GM23248 (cell line): Measurements from ENCODE around the gene MAP7D2. TPM values are rescaled to one million over a fixed set of nuclear protein-coding genes. Genes with fewer than 3 reads are reported as not detected.

Source experiments
- DNase-seq: peaks from one replicate; pipeline ENCODE4 v3.0.0-alpha.2; 2015
- H2AFZ ChIP-seq: fragments of 200-600 bp; sonication (generic); 2 replicates; pipeline ENCODE4 v1.6.1; 2016; ENCODE audit warnings: antibody characterized with exemption
- H3F3A ChIP-seq: fragments of 200-600 bp; sonication (generic); 2 replicates; pipeline ENCODE4 v1.6.1; 2016; ENCODE audit warnings: mild to moderate bottlenecking, antibody characterized with exemption, mixed run types; ENCODE audit not compliant: insufficient read depth
- H3K27ac ChIP-seq: fragments of 200-600 bp; sonication (generic); 2 replicates; pipeline ENCODE4 v1.5.1; 2016; ENCODE audit warnings: mild to moderate bottlenecking
- H3K27me3 ChIP-seq: fragments of 200-600 bp; sonication (generic); replicated peaks from 2 replicates; pipeline ENCODE4 v1.6.1; 2016; ENCODE audit warnings: mild to moderate bottlenecking; ENCODE audit not compliant: insufficient read depth
- H3K36me3 ChIP-seq: fragments of 200-600 bp; sonication (generic); 2 replicates; pipeline ENCODE4 v1.6.1; 2016; ENCODE audit warnings: low read depth, mild to moderate bottlenecking
- H3K4me1 ChIP-seq: fragments of 200-600 bp; sonication (generic); 2 replicates; pipeline ENCODE4 v1.6.1; 2016; ENCODE audit warnings: mild to moderate bottlenecking; ENCODE audit not compliant: insufficient read depth
- H3K4me2 ChIP-seq: fragments of 200-600 bp; sonication (generic); one replicate; pipeline ENCODE4 v1.6.1; 2016; ENCODE audit warnings: mild to moderate bottlenecking; ENCODE audit not compliant: unreplicated experiment
- H3K4me3 ChIP-seq: fragments of 200-600 bp; sonication (generic); 2 replicates; pipeline ENCODE4 v1.5.1; 2016; ENCODE audit warnings: mild to moderate bottlenecking
- H3K79me2 ChIP-seq: fragments of 200-600 bp; sonication (generic); 2 replicates; pipeline ENCODE4 v1.6.1; 2016; ENCODE audit warnings: mild to moderate bottlenecking; ENCODE audit not compliant: insufficient read depth
- H3K9ac ChIP-seq: fragments of 200-600 bp; sonication (generic); 2 replicates; pipeline ENCODE4 v1.6.1; 2016; ENCODE audit warnings: mild to moderate bottlenecking
- H3K9me2 ChIP-seq: fragments of 200-600 bp; sonication (generic); 2 replicates; pipeline ENCODE4 v1.6.1; 2016; ENCODE audit warnings: mixed run types, mild to moderate bottlenecking, moderate library complexity; ENCODE audit not compliant: insufficient read depth
- H3K9me3 ChIP-seq: fragments of 200-600 bp; sonication (generic); one replicate; pipeline ENCODE4 v1.6.1; 2017; ENCODE audit warnings: low read depth
- H4K20me1 ChIP-seq: fragments of 200-600 bp; sonication (generic); 2 replicates; pipeline ENCODE4 v1.6.0; 2016; ENCODE audit not compliant: insufficient read depth
- EZH2 ChIP-seq: fragments of 200-600 bp; sonication (generic); IDR thresholded peaks from 2 replicates; pipeline ENCODE4 v1.6.1; 2018; ENCODE audit warnings: antibody characterized with exemption, mild to moderate bottlenecking; ENCODE audit not compliant: insufficient read depth, poor library complexity, severe bottlenecking
- EZH2phosphoT487 ChIP-seq: fragments of 200-600 bp; sonication (generic); IDR thresholded peaks from 2 replicates; pipeline ENCODE4 v1.6.1; 2018; ENCODE audit warnings: antibody characterized with exemption, moderate library complexity, mild to moderate bottlenecking, low read depth; ENCODE audit not compliant: insufficient read depth
- WGBS, 2 experiments: methylation state at CpG; one replicate each; pipeline ENCODE4 v1.1.6; 2015 to 2017; ENCODE audit warnings: low lambda C conversion rate in 2 of 2, low coverage in 1 of 2; ENCODE audit errors: missing lambda C conversion rate in 2 of 2; 5-methylcytosine and 5-hydroxymethylcytosine counted together
- in situ Hi-C: fragments of 300-500 bp; cut with MboI; formaldehyde crosslinking; loops from 2 replicates; pipeline ENCODE4 v1.15.0; 2020
- polyA plus RNA-seq: library from polyadenylated mRNA; unstranded; fragments of >200 nt; fragmentation: Nextera tagmentation; extraction: Ambion mirVana; gene quantifications from 2 replicates; pipeline ENCODE4 v1.2.1, GENCODE V29; 2016
- total RNA-seq: library from RNA; depleted of rRNA; stranded (reverse); fragments of >200 nt; shearing (Covaris generic); gene quantifications from 2 replicates; pipeline ENCODE4 v1.2.3, GENCODE V29; 2014

The MAP7D2 gene
- total and polyA plus RNA-seq, 2 experiments from 2014 or later = 0.11 to 0.32 TPM

DNA sequence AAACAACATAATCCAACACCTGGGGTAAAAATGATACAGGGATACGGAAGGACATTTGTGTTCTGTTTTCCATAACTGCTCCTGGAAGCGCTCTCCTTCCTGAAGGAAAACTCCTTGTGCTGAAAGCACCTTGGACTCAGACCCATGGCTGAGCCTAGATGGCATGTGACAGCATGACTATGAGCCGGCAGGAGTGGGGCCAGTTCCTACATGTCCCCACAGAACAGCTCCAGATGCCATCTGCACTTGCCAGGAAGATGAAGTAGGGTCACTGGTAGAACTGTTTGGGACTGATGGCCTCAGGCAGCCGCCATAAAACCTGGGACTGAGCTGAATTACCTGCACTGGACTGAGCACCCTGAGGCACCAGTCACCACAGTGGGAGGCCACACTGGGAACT is 69.8 kb downstream of the MAP7D2 start:
- TF ChIP-seq EZH2phosphoT487 = no peak
- no peak for TF ChIP-seq EZH2
- H3K9me2 ChIP-seq = no peaks in the 10 kb centered on the region
- DNase-seq = no peak
- H3K36me3 ChIP-seq = no peaks in the 10 kb centered on the region
- in situ Hi-C loops = no loop called here
- no peaks in the 10 kb centered on the region for H3K79me2 ChIP-seq
- no peaks in the 10 kb centered on the region for H3K4me1 ChIP-seq
- 33 to 53% methylated on average over 3 to 4 of the region's 4 CpGs for WGBS, 2 experiments
- H3K9ac ChIP-seq = no peak overlapping the region
- H3K9me3 ChIP-seq = no peaks in the 10 kb centered on the region
- H3F3A ChIP-seq = no peaks in the 10 kb centered on the region
- H3K27ac ChIP-seq = no peak overlapping the region
- no peak overlapping the region for H3K4me2 ChIP-seq
- H3K27me3 ChIP-seq = no peaks in the 10 kb centered on the region
- no peak overlapping the region for H2AFZ ChIP-seq
- no peak overlapping the region for H3K4me3 ChIP-seq
- H4K20me1 ChIP-seq = no peaks in the 10 kb centered on the region

DNA sequence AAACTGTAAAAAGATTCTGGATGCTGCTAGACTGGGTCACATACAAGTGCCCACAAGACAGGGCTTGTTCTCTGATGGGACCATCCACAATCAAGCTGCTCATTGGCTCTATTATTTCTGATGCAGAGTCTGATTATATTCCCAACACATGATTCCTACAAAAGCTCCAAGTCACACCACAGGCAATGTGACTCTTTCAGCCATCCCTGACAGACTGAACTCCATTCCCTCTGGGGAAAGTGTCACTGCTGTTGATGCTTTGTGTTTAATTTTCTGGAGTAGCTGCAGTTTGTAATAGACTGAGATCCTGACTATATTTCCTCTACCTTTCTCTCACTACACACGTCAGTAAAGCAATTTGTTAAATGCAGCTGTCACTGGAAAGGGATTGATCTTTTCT is 70.5 kb downstream of the MAP7D2 start:
- no peak overlapping the region for H3K9ac ChIP-seq
- no peak for DNase-seq
- H3K79me2 ChIP-seq = no peaks in the 10 kb centered on the region
- in situ Hi-C loops = no loop called here
- H3K9me2 ChIP-seq = no peaks in the 10 kb centered on the region
- H3K4me3 ChIP-seq = no peak overlapping the region
- no peaks in the 10 kb centered on the region for H3K4me1 ChIP-seq
- H3F3A ChIP-seq = no peaks in the 10 kb centered on the region
- WGBS, 2 experiments = 25 to 56% methylated on average over 1 of the region's 1 CpG
- H2AFZ ChIP-seq = no peak overlapping the region
- H3K9me3 ChIP-seq = no peaks in the 10 kb centered on the region
- no peak overlapping the region for H3K27ac ChIP-seq
- H3K27me3 ChIP-seq = no peaks in the 10 kb centered on the region
- H3K36me3 ChIP-seq = no peaks in the 10 kb centered on the region
- no peak for TF ChIP-seq EZH2
- TF ChIP-seq EZH2phosphoT487 = no peak
- H4K20me1 ChIP-seq = no peaks in the 10 kb centered on the region
- no peak overlapping the region for H3K4me2 ChIP-seq

- no peaks in the 10 kb centered on the region for H3K4me1 ChIP-seq
- in situ Hi-C loops = no loop called here
- H3K9me2 ChIP-seq = no peaks in the 10 kb centered on the region
- H3K4me3 ChIP-seq = no peak overlapping the region
- no peaks in the 10 kb centered on the region for H3K36me3 ChIP-seq
- DNase-seq = peak; percentile 71
- H3K9ac ChIP-seq = no peak overlapping the region
- H3K27me3 ChIP-seq = no peaks in the 10 kb centered on the region
- TF ChIP-seq EZH2phosphoT487 = no peak
- no peak for TF ChIP-seq EZH2
- H4K20me1 ChIP-seq = no peaks in the 10 kb centered on the region
- no peaks in the 10 kb centered on the region for H3F3A ChIP-seq
- no peak overlapping the region for H3K4me2 ChIP-seq
- no peaks in the 10 kb centered on the region for H3K79me2 ChIP-seq
- no peak overlapping the region for H2AFZ ChIP-seq
- H3K27ac ChIP-seq = no peak overlapping the region
- H3K9me3 ChIP-seq = no peaks in the 10 kb centered on the region
- 31 to 60% methylated on average over 4 to 7 of the region's 7 CpGs for WGBS, 2 experiments
Observed at GRCh38 chrX:20042221-20042620, 74.5 kb downstream of the MAP7D2 start.

DNA sequence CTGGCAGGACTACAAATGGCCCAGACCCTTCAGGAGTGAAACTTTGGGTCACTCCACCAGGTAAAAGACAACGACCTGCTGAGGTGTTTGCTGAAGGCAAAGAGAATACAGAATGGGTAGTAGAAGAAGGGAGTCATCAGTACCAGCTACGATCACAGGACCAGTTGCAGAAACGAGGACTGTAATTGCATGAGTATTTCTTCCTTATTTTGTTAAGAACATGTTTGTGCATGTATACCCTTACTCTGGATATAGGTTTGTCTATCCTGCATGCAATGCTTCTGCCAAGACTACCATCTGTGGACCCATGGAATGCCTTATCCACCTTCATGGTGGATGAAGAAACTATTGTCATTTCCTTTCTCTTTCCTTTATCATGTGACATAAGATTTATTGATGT is 77.7 kb downstream of the MAP7D2 start:
- no peaks in the 10 kb centered on the region for H3K9me3 ChIP-seq
- H3K27ac ChIP-seq = no peak overlapping the region
- 64 to 69% methylated on average over 3 of the region's 3 CpGs for WGBS, 2 experiments
- in situ Hi-C loops = no loop called here
- no peaks in the 10 kb centered on the region for H3K27me3 ChIP-seq
- no peaks in the 10 kb centered on the region for H4K20me1 ChIP-seq
- no peak overlapping the region for H2AFZ ChIP-seq
- H3K36me3 ChIP-seq = no peaks in the 10 kb centered on the region
- TF ChIP-seq EZH2phosphoT487 (no peak), EZH2 (no peak)
- H3K4me3 ChIP-seq = no peak overlapping the region
- no peak for DNase-seq
- no peaks in the 10 kb centered on the region for H3K9me2 ChIP-seq
- no peak overlapping the region for H3K9ac ChIP-seq
- no peaks in the 10 kb centered on the region for H3F3A ChIP-seq
- no peaks in the 10 kb centered on the region for H3K79me2 ChIP-seq
- no peak overlapping the region for H3K4me2 ChIP-seq
- H3K4me1 ChIP-seq = no peaks in the 10 kb centered on the region

DNA sequence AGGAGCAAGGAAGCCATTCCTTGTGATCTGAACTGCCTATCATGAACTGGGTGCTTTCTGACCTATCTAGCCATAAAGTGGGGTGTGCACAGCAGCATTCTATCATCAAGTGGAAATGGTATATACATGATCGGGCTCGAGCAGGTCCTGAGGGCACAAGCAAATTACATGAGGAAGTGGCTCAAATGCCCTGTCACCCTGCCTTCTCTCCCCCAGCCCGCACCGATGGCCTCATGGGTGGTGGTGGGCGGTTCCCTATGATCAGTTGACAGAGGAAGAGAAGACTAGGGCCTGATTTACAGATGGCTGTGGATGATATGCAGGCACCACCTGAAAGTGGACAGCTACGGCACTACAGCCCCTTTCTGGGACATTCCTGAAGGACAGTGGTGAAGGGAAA is 79.5 kb downstream of the MAP7D2 start:
- H3F3A ChIP-seq = no peaks in the 10 kb centered on the region
- in situ Hi-C loops = no loop called here
- H2AFZ ChIP-seq = no peak overlapping the region
- no peaks in the 10 kb centered on the region for H3K36me3 ChIP-seq
- no peaks in the 10 kb centered on the region for H3K9me2 ChIP-seq
- DNase-seq = no peak
- no peaks in the 10 kb centered on the region for H4K20me1 ChIP-seq
- no peak overlapping the region for H3K4me3 ChIP-seq
- H3K79me2 ChIP-seq = no peaks in the 10 kb centered on the region
- H3K9ac ChIP-seq = no peak overlapping the region
- no peak overlapping the region for H3K4me2 ChIP-seq
- H3K27me3 ChIP-seq = no peaks in the 10 kb centered on the region
- WGBS, 2 experiments = 80 to 86% methylated on average over 5 to 6 of the region's 6 CpGs
- H3K4me1 ChIP-seq = no peaks in the 10 kb centered on the region
- no peaks in the 10 kb centered on the region for H3K9me3 ChIP-seq
- H3K27ac ChIP-seq = no peak overlapping the region
- TF ChIP-seq EZH2phosphoT487 (no peak), EZH2 (no peak)
